Activated CD8-positive, alpha-beta T cell treated with anti-CD3 and anti-CD28 coated beads, Interleukin-2, amount 10 ng/mL, durations not matched to agents 7 days and 5 days (primary cell): ENCODE data around the gene MRPS2. TPM values are rescaled to one million over a fixed set of nuclear protein-coding genes. Genes with fewer than 3 reads are reported as not detected.
"Not testable (repeated sequence)": the region's sequence is repeated elsewhere in the genome, so short reads cannot be mapped to it uniquely, and the experiment has no call there.

Experiments
- ATAC-seq: fragments of 150-1000 bp; cut with Tn5 transposase; one replicate; pipeline ENCODE4 v1.10.0; 2021; ENCODE audit warnings: moderate library complexity
- CTCF ChIA-PET: fragments of 350-600 bp; sonication (Branson Sonifier 250); formaldehyde crosslinking; loops from one replicate; lab custom pipeline; 2021; ENCODE audit warnings: antibody characterized with exemption; lab: Charles Lee
- POLR2A ChIA-PET: fragments of 350-600 bp; sonication (Branson Sonifier 250); formaldehyde crosslinking; loops from one replicate; lab custom pipeline; 2021; ENCODE audit warnings: antibody characterized with exemption; lab: Charles Lee
- DNase-seq: peaks from one replicate; pipeline ENCODE4 v3.0.0-alpha.2; 2020
- H3K27ac Mint-ChIP-seq: one replicate; pipeline ENCODE4 v1.8.0; 2021; ENCODE audit warnings: mild to moderate bottlenecking, mixed read lengths
- H3K27me3 Mint-ChIP-seq: one replicate; pipeline ENCODE4 v1.8.0; 2021; ENCODE audit warnings: low read depth, mixed read lengths
- H3K36me3 Mint-ChIP-seq: one replicate; pipeline ENCODE4 v1.8.0; 2021; ENCODE audit warnings: low read depth, mixed read lengths
- H3K4me1 Mint-ChIP-seq: one replicate; pipeline ENCODE4 v1.8.0; 2021; ENCODE audit warnings: low read depth, mixed read lengths
- H3K4me3 Mint-ChIP-seq: one replicate; pipeline ENCODE4 v1.8.0; 2021; ENCODE audit warnings: mild to moderate bottlenecking, mixed read lengths
- H3K9me3 Mint-ChIP-seq: one replicate; pipeline ENCODE4 v1.8.0; 2022; ENCODE audit warnings: mixed read lengths; ENCODE audit not compliant: insufficient read depth
- total RNA-seq, 2 experiments: library from RNA; stranded (reverse); gene quantifications; one replicate each; pipeline ENCODE4 v1.2.3, GENCODE V29; 2021

Gene MRPS2
- total RNA-seq, 2 experiments from 2014 or later: 28.4 to 32.9 TPM

DNA sequence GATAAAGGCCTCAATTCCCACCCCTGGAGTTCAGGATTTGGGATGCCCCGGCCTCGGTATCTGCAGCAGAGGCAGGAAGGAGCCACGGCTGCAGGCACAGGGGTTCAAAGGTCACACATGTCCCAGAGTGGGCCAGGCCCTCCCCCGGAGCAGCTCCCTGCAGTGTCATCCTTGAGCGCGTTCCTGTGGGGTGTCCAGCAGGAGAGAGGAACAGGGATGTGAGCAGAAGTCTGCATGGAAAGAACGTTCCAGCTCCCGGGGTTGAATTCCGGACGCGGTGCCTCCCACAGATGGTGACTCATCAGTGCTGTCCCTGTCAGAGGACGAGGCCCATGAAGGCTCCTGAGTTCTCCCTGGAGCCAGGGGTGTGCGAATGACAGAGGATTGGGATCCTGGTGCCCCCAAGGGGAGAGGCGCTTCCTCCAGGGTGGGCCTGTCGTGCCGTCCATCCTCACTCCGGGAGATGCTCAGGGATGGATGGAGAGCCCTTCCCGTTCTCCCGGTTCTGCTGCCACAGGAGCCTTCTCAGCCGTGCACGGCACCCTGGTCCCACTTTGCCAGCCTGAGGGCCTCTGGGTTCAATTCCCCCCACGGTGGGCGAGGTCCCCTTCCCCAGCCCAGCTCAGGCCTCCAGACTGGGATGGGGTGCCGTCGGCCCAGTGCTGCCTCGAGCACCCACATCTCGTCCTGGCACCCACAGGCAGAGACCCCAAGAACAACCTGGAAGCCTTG is 23.8 kb downstream of the MRPS2 start:
- POLR2A ChIA-PET: no interaction called here
- Mint-ChIP-seq H3K36me3 (no peaks in the 10 kb centered on the region), H3K27ac (no peak overlapping the region), H3K27me3 (peaks cover 5% of the 10 kb centered on the region), H3K4me1 (no peaks in the 10 kb centered on the region), H3K4me3 (no peak overlapping the region), H3K9me3 (no peaks in the 10 kb centered on the region)
- CTCF ChIA-PET: no interaction called here
- no peak for ATAC-seq
- no peak for DNase-seq

DNA sequence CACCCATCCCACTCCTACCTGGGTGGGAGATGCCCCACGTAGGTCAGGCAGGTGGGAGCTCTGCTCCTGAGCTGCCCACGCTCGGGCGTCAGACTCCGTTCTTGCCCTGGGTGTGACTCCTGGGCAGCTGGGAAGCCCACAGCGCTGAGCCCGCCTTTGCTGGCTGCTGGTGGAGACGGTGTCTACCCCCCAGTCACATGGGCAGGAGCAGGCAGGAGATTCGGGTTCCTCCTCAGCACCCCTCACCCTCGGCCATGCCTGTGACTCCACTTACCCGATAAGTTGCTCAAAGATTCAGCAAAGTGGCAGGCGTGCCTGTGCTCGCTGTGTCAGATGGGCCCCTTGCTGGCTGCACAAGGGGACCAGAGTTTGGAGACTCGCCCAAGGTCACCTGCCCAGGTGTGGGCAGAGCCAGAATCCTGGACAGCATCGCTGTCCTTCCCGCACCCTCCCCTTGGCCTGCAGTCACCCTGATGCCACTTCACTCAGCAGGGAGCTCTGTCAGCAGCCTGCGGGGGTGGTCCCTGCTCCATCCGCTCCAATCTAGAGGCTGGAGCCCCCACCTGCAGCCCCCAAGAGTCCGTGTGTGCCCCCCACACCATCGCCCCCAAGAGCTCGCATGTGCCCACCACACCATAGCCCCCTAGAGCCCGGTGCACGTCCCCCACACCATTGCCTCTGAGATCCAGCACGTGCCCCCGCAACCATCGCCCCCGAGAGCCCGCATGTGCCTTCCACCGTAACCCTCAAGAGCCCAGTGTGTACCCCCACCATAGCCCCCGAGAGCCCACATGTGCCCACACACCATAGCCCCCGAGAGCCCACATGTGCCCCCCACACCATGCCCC is 25.0 kb downstream of the MRPS2 start:
- CTCF ChIA-PET: no interaction called here
- no peaks in the 10 kb centered on the region for H3K4me1 Mint-ChIP-seq
- POLR2A ChIA-PET: no interaction called here
- no peak overlapping the region for H3K27ac Mint-ChIP-seq
- H3K9me3 Mint-ChIP-seq: no peaks in the 10 kb centered on the region
- H3K36me3 Mint-ChIP-seq: no peaks in the 10 kb centered on the region
- H3K27me3 Mint-ChIP-seq: no peaks in the 10 kb centered on the region
- DNase-seq (no peak), ATAC-seq (no peak)
- H3K4me3 Mint-ChIP-seq: no peak overlapping the region

DNA sequence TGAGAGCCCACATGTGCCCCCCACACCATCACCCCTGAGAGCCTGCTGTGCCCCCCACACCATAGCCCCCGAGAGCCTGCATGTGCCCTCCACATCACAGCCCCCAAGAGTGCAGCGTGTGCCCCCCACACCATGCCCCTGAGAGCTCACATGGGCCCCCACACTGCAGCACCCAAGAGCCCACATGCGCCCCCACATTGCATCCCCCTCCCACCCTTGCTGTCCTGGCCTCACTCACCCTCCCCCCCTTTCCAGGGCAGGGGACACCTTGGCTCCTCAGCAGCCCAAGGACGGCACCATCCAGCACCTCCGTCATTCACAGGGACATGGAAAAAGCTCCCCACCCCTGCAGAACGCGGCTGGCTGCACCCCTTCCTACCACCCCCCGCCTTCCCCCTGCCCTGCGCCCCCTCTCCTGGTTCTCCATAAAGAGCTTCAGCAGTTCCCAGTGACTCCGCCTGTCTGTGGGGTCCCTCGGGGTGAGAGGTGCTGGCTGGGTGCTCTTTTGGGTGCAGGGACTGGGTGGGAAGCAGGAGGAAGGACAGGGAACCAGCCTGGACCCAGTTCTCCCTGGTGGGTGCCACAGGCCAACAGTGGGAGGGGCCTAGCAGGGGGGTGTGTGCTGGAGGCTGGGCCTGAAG is 25.7 kb downstream of the MRPS2 start:
- Mint-ChIP-seq H3K27ac (no peak overlapping the region), H3K36me3 (no peaks in the 10 kb centered on the region), H3K4me3 (no peak overlapping the region), H3K4me1 (no peaks in the 10 kb centered on the region), H3K9me3 (no peaks in the 10 kb centered on the region), H3K27me3 (no peaks in the 10 kb centered on the region)
- ATAC-seq (no peak), DNase-seq (no peak)
- CTCF ChIA-PET: no interaction called here
- POLR2A ChIA-PET: no interaction called here

DNA sequence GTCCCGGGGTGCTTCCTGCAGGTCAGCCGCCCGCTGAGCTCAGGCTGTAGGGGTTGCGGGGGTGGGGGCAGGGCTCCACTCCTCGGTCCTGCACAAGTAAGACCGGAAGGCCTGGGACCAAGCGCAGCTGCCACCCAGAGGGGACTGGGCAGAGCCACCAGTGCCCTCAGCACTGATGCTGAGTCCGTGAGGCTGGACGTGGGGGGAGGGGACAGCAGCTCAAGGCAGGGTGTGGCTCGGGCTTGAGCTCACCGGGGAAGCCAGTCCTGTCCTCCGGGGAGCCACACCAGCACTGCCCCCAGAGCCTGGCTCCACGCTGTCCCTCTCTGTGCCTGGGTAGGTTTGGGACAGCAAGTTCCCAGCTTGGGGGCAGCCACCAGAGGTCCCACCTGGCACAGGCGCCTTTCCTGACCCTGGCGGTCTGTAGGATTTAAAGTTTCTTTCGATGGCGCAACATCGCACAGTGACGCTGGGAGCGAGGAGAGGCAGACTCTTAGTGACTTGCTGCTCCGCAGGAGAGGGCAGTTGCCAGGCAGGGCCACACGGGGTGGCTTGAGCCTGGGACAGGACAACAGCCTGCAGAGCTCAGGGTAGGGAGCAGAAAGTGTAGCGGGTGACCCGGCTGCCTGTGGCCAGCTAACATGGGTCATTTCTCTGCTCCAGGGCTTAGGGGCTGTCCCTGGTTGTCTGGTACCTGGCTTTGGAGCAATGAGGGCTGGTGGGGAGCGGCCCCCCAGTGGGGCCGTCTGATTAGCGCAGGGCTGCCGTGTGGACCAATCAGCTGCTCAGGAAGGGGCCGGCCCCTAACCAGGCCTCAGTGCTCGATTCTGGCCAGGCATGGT is 26.5 kb downstream of the MRPS2 start:
- no peak for ATAC-seq

DNA sequence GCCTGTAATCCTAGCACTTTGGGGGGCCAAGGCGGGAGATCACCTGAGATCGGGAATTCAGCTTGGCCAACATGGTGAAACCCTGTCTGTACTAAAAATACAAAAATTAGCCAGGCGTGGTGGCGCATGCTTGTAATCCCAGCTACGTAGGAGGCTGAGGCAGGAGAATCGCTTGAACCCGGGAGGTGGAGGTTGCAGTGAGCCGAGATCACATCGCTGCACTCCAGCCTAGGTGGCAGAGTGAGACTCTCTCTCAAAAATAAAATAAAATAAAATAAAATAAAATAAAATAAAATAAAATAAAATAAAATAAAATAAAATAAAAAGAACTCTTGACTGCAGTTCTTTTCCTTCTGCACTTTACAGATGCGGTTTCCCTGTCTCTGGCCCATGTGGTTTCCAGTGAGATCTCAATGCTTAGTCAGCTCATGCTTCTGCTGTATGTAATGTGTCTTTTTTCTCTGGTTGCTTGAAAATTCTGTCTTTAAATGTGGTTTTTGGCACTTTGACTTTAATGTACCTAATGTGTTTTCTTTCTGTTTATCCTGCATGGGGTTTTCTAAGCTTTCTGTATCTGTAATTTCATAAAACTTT is 28.5 kb downstream of the MRPS2 start:
- CTCF ChIA-PET, H3K4me1 Mint-ChIP-seq, H3K36me3 Mint-ChIP-seq, DNase-seq, H3K27ac Mint-ChIP-seq, POLR2A ChIA-PET, H3K9me3 Mint-ChIP-seq, ATAC-seq, H3K4me3 Mint-ChIP-seq, H3K27me3 Mint-ChIP-seq: not testable (repeated sequence)

More for the DNA sequence above, 26.5 kb downstream of the MRPS2 start:
- H3K27me3 Mint-ChIP-seq: no peaks in the 10 kb centered on the region
- no peak overlapping the region for H3K27ac Mint-ChIP-seq
- no peaks in the 10 kb centered on the region for H3K9me3 Mint-ChIP-seq
- DNase-seq: no peak
- POLR2A ChIA-PET: no interaction called here
- CTCF ChIA-PET: no interaction called here
- H3K36me3 Mint-ChIP-seq: no peaks in the 10 kb centered on the region
- H3K4me1 Mint-ChIP-seq: no peaks in the 10 kb centered on the region
- H3K4me3 Mint-ChIP-seq: no peak overlapping the region

DNA sequence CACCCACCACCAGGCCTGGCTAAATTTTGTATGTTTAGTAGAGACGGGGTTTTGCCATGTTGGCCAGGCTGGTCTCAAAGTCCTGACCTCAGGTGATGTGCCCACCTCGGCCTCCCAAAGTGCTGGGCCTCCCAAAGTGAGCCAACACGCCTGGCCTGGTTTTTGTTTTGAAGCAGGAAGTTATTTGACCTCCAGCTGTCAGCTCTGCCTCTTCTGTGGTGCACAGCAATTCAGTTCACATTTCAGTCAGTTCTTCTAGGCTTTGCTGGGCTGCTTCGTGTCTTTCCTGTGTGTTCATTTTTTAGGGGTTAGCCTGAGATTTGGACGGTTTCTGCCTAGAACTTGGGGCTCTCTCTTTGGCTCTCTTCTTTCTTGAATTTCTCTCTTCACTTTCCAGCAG is 29.7 kb downstream of the MRPS2 start:
- no peaks in the 10 kb centered on the region for H3K9me3 Mint-ChIP-seq
- no peaks in the 10 kb centered on the region for H3K36me3 Mint-ChIP-seq
- peaks cover 6% of the 10 kb centered on the region for H3K27me3 Mint-ChIP-seq
- no peak for DNase-seq
- ATAC-seq: no peak
- POLR2A ChIA-PET: interaction anchor here (0.8 kb wide), 1 partner anchor 174 kb away, joined by 3 read pairs; no protein-coding TSS in a partner anchor
- no peaks in the 10 kb centered on the region for H3K4me1 Mint-ChIP-seq
- no peak overlapping the region for H3K4me3 Mint-ChIP-seq
- H3K27ac Mint-ChIP-seq: no peak overlapping the region
- CTCF ChIA-PET: interaction anchor here (1.0 kb wide), 1 partner anchor 18 kb away, joined by 3 read pairs; no protein-coding TSS in a partner anchor

DNA sequence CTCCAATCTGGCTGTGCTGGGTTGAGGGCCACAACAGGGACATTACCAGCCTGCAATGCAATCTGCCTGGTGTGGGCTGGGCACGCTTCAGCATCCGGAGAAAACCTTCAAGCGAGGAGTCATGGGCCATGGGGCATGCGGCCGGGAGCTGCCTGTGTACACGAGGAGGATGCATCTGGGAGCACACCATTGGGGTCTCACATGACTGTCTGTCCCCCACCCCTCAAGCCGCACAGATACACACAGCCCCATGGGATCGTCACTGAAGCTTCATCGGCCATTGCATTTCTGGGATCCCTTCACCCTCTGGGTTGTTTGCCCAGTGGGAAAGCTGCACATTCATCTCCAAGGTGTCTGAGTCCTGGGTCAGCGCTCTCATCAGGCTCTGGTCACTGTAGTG is 30.6 kb downstream of the MRPS2 start:
- DNase-seq (no peak), ATAC-seq (no peak)
- no peaks in the 10 kb centered on the region for H3K9me3 Mint-ChIP-seq
- POLR2A ChIA-PET: no interaction called here
- H3K36me3 Mint-ChIP-seq: no peaks in the 10 kb centered on the region
- CTCF ChIA-PET: no interaction called here
- peaks cover 6% of the 10 kb centered on the region for H3K27me3 Mint-ChIP-seq
- no peak overlapping the region for H3K27ac Mint-ChIP-seq
- H3K4me1 Mint-ChIP-seq: no peaks in the 10 kb centered on the region
- H3K4me3 Mint-ChIP-seq: no peak overlapping the region

DNA sequence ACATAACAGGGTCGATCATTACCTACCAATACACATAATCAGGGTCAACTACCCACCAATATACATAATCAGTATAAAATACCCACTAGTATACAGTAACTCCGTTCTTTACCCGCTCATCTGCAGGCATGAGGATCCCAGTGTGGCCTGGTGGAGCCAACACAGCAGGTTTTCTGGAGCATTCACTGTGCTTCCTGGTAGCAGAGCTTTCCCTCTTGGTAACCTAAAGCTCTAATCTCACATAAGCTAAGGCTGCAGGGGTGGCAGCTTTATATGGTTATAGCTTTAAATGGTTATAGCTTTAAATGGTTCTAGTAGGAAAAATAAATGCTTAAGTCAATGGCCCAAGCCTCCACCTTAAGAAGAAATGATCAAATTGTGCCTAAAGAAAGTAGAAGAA is 32.6 kb downstream of the MRPS2 start:
- Mint-ChIP-seq H3K4me1 (no peaks in the 10 kb centered on the region), H3K4me3 (no peak overlapping the region), H3K27ac (no peak overlapping the region), H3K36me3 (no peaks in the 10 kb centered on the region), H3K9me3 (no peaks in the 10 kb centered on the region), H3K27me3 (peaks cover 8% of the 10 kb centered on the region)
- ChIA-PET CTCF (no interaction called here), POLR2A (no interaction called here)
- no peak for DNase-seq
- ATAC-seq: no peak

DNA sequence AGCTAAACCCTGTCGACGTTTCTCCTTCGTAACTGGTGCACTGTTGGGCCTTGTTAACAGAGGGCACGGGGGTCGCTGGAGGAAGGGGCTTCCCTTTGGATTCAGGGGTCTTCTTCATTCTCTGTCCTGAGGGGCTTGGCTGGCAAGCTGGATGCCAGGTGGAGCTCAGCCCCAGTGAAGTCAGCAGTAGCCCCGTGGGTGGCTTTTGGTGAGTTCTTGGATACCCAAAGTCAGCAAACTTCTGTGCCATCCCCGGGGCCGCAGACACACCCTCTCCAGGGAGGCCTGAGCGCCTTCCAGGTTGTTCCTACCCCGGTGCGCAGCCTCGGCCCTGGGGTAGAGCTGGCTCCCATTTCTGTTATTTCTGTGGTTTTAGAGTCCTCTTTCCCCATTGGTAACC is 33.2 kb downstream of the MRPS2 start:
- ChIA-PET POLR2A (no interaction called here), CTCF (no interaction called here)
- H3K4me1 Mint-ChIP-seq: no peaks in the 10 kb centered on the region
- H3K36me3 Mint-ChIP-seq: no peaks in the 10 kb centered on the region
- peaks cover 8% of the 10 kb centered on the region for H3K27me3 Mint-ChIP-seq
- no peak overlapping the region for H3K27ac Mint-ChIP-seq
- ATAC-seq: no peak
- no peaks in the 10 kb centered on the region for H3K9me3 Mint-ChIP-seq
- no peak for DNase-seq
- no peak overlapping the region for H3K4me3 Mint-ChIP-seq

DNA sequence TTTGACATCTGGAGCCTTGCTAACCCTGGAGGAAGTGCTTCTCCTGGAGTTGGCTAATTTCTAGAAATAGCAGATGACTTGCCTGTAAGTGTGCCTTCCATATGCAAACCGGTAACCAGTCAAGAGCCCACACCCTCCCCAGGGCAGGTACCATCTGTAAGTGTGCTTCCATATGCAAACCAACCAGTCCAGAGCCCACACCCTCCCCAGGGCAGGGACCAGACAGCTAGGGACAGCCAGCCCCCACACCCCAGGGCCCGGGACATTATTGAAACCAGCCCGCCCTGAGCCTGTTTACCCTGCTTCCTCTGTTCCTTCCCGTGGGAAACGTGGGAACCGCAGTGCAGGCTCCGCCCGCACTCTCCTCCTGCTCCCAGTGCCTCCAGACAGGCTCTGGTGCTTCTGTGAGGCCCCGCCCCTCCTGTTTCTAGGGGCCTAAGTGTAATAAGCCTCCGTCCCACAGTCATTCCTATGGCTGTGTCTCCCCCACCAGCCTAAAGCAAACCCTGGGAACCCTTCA is 33.8 kb downstream of the MRPS2 start:
- POLR2A ChIA-PET, CTCF ChIA-PET, H3K4me3 Mint-ChIP-seq, H3K36me3 Mint-ChIP-seq, H3K4me1 Mint-ChIP-seq, H3K27ac Mint-ChIP-seq, H3K27me3 Mint-ChIP-seq, H3K9me3 Mint-ChIP-seq, DNase-seq, ATAC-seq: not testable (repeated sequence)

DNA sequence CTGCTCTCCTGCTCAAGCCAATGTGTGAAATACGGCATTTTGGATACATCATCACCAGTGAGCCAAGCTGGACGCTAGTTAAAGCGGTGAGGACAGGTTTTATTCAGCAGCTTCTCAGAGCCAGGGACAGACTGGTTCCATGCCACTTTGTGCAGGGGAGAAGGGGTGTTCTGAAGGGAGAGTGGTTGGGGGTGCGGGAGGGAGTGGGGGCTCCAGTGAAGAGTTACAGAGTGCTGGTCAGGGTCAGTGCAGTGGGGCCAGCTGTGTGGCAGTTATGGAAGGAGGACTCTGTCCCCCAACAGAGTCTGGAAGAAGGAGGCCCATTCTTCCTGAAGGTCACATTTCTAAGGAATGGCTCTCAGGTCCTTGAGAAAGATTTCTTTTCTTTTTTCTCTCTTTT is 34.3 kb downstream of the MRPS2 start:
- H3K9me3 Mint-ChIP-seq: not testable (repeated sequence)

More for the DNA sequence above, 34.3 kb downstream of the MRPS2 start:
- ATAC-seq, H3K27ac Mint-ChIP-seq, H3K36me3 Mint-ChIP-seq, H3K27me3 Mint-ChIP-seq, DNase-seq, POLR2A ChIA-PET, H3K4me3 Mint-ChIP-seq, H3K4me1 Mint-ChIP-seq, CTCF ChIA-PET: not testable (repeated sequence)
